NCI-H2081 treated with DMSO at 0.1 percent for 48 hours (cell line): ENCODE measurements around the gene ZSCAN12.
A peak's percentile ranks its signal among the peaks of the same experiment; 100 is the strongest.
"Not testable (repeated sequence)": the region's sequence is repeated elsewhere in the genome, so short reads cannot be mapped to it uniquely, and the experiment has no call there.

Source experiments
- DNase-seq: peaks from one replicate; lab custom pipeline; 2025; lab: John Stamatoyannopoulos, UW

Gene ZSCAN12

GRCh38 chr6:28399350-28400121 lies at the start of gene ZSCAN12:
Gene ZSCAN12, minus strand, starts transcription at chr6:28399747. Its CDS starts 1,342 bp downstream, at chr6:28398405.
- DNase-seq, result peak; percentile 57

GRCh38 chr6:28449056-28449455 lies 49.5 kb upstream of the ZSCAN12 start:
- DNase-seq, result no peak

GRCh38 chr6:28447512-28447906 lies 48.0 kb upstream of the ZSCAN12 start:
- not testable (repeated sequence) for DNase-seq

- no peak for DNase-seq
Measured at GRCh38 chr6:28446818-28447511, 47.4 kb upstream of the ZSCAN12 start.

GRCh38 chr6:28444759-28445158 lies 45.2 kb upstream of the ZSCAN12 start:
- not testable (repeated sequence) for DNase-seq

GRCh38 chr6:28443112-28443773 lies 43.7 kb upstream of the ZSCAN12 start, which contains the start of gene ZSCAN23:
Gene ZSCAN23, minus strand, starts transcription at chr6:28443491. Its CDS starts 7,225 bp downstream, at chr6:28436266.
- peak; percentile 59 for DNase-seq

- no peak for DNase-seq
Measured at GRCh38 chr6:28442586-28442985, 43.0 kb upstream of the ZSCAN12 start.

- DNase-seq, result no peak
Measured at GRCh38 chr6:28436404-28436803, 36.9 kb upstream of the ZSCAN12 start.

GRCh38 chr6:28433119-28433518 lies 33.6 kb upstream of the ZSCAN12 start:
- no peak for DNase-seq

- DNase-seq, result no peak
Measured at GRCh38 chr6:28429781-28430180, 30.2 kb upstream of the ZSCAN12 start.

GRCh38 chr6:28425944-28426541 lies 26.5 kb upstream of the ZSCAN12 start:
- no peak for DNase-seq

GRCh38 chr6:28424163-28424562 lies 24.6 kb upstream of the ZSCAN12 start:
- DNase-seq, result no peak

- no peak for DNase-seq
Measured at GRCh38 chr6:28423546-28423945, 24.0 kb upstream of the ZSCAN12 start.

- no peak for DNase-seq
Measured at GRCh38 chr6:28413681-28414080, 14.1 kb upstream of the ZSCAN12 start.

- no peak for DNase-seq
Measured at GRCh38 chr6:28410767-28411166, 11.2 kb upstream of the ZSCAN12 start.

- no peak for DNase-seq
Measured at GRCh38 chr6:28408076-28408802, 8.7 kb upstream of the ZSCAN12 start.

GRCh38 chr6:28407401-28407800 lies 7.9 kb upstream of the ZSCAN12 start:
- DNase-seq, result no peak

- DNase-seq, result not testable (repeated sequence)
Measured at GRCh38 chr6:28403923-28404322, 4.4 kb upstream of the ZSCAN12 start.

- DNase-seq, result no peak
Measured at GRCh38 chr6:28402197-28402596, 2.6 kb upstream of the ZSCAN12 start.

GRCh38 chr6:28401172-28401571 lies 1.6 kb upstream of the ZSCAN12 start:
- DNase-seq, result no peak

- DNase-seq, result no peak
Measured at GRCh38 chr6:28400122-28400451, 540 bp upstream of the ZSCAN12 start.

GRCh38 chr6:28395918-28396317 lies 3.6 kb downstream of the ZSCAN12 start:
- no peak for DNase-seq
